Right ventricle myocardium superior (tissue), 1 donor: ENCODE measurements around the gene C10orf71. TPM values are rescaled to one million over a fixed set of nuclear protein-coding genes. Genes with fewer than 3 reads are reported as not detected.

Source experiments
- ATAC-seq: fragments of 200-7000 bp; cut with Tn5 transposase; one replicate; pipeline ENCODE4 v1.9.1; 2020; ENCODE audit warnings: mild to moderate bottlenecking; ENCODE audit not compliant: poor library complexity
- DNase-seq: peaks from one replicate; pipeline ENCODE4 v3.0.0-alpha.2; 2020
- intact Hi-C: fragments of 100-400 bp; cut with DNase I; formaldehyde crosslinking; loops from one replicate; pipeline ENCODE4 v1.11.2; 2022
- total RNA-seq: library from RNA; stranded (reverse); fragmentation: NEBNext Ultra II Directional; extraction: Animal tissue kit (Norgen Biotek cat#: 25700); gene quantifications from one replicate; pipeline ENCODE4 v1.2.1, GENCODE V29; 2021
- donor health status: DM: no; HTN: yes; CAD: no; lungs with severe emphysema.

Gene C10orf71
- total RNA-seq, 1 donor from 2014 or later = 108 TPM

- no peak for ATAC-seq
- intact Hi-C loops = no loop called here
Measured at GRCh38 chr10:49350138-49350537, 51.2 kb downstream of the C10orf71 start.

GRCh38 chr10:49350846-49351532 is 52.0 kb downstream of the C10orf71 start:
- DNase-seq (no peak), ATAC-seq (no peak)
- intact Hi-C loops = no loop called here

More at GRCh38 chr10:49350138-49350537, 51.2 kb downstream of the C10orf71 start:
- no peak for DNase-seq

GRCh38 chr10:49351669-49352068 is 52.7 kb downstream of the C10orf71 start:
- DNase-seq = no peak
- intact Hi-C loops = no loop called here
- no peak for ATAC-seq

GRCh38 chr10:49352323-49352722 is 53.4 kb downstream of the C10orf71 start:
- intact Hi-C loops = no loop called here
- no peak for DNase-seq
- no peak for ATAC-seq

GRCh38 chr10:49353026-49353894 is 54.3 kb downstream of the C10orf71 start:
- ATAC-seq (no peak), DNase-seq (no peak)
- intact Hi-C loops = no loop called here

GRCh38 chr10:49353895-49354566 is 55.1 kb downstream of the C10orf71 start:
- intact Hi-C loops = no loop called here
- no peak for DNase-seq
- no peak for ATAC-seq

- intact Hi-C loops = no loop called here
- ATAC-seq = no peak
Measured at GRCh38 chr10:49354593-49354992, 55.6 kb downstream of the C10orf71 start.

GRCh38 chr10:49355221-49355620 is 56.3 kb downstream of the C10orf71 start:
- intact Hi-C loops = no loop called here
- ATAC-seq = no peak

More at GRCh38 chr10:49354593-49354992, 55.6 kb downstream of the C10orf71 start:
- DNase-seq = no peak

GRCh38 chr10:49356181-49356580 is 57.2 kb downstream of the C10orf71 start:
- no peak for DNase-seq
- intact Hi-C loops = no loop called here
- ATAC-seq = no peak

More at GRCh38 chr10:49355221-49355620, 56.3 kb downstream of the C10orf71 start:
- no peak for DNase-seq

- intact Hi-C loops = no loop called here
- ATAC-seq (no peak), DNase-seq (no peak)
Measured at GRCh38 chr10:49356944-49357343, 58.0 kb downstream of the C10orf71 start.

- DNase-seq (no peak), ATAC-seq (no peak)
- intact Hi-C loops = no loop called here
Measured at GRCh38 chr10:49357910-49358309, 58.9 kb downstream of the C10orf71 start.

GRCh38 chr10:49359349-49360270 is 60.6 kb downstream of the C10orf71 start:
- intact Hi-C loops = no loop called here

GRCh38 chr10:49360271-49361177 is 61.6 kb downstream of the C10orf71 start:
- ATAC-seq (peak; percentile 90), DNase-seq (peak; percentile 81)
- intact Hi-C loops = no loop called here

More at GRCh38 chr10:49359349-49360270, 60.6 kb downstream of the C10orf71 start:
- DNase-seq (peak; percentile 50), ATAC-seq (peak; percentile 54)

- intact Hi-C loops = no loop called here
- DNase-seq = no peak
- ATAC-seq = no peak
Measured at GRCh38 chr10:49361178-49361554, 62.2 kb downstream of the C10orf71 start.

- intact Hi-C loops = no loop called here
- no peak for DNase-seq
- no peak for ATAC-seq
Measured at GRCh38 chr10:49361735-49362568, 63.0 kb downstream of the C10orf71 start.

- no peak for ATAC-seq
- intact Hi-C loops = no loop called here
- DNase-seq = no peak
Measured at GRCh38 chr10:49362596-49363260, 63.8 kb downstream of the C10orf71 start.
